ENCODE measurements around the gene CAMK1D.

CAMK1D gene

GRCh38 chr10:12691596-12691995, 342.2 kb downstream of the CAMK1D start:
- POLR2A ChIA-PET = no interaction called here
- Histone ChIP-seq H3K4me3 (ENCODE audit: low read depth, low read length) (no peak overlapping the region), H3K4me1 (ENCODE audit: control insufficient read depth, insufficient read depth, low read length) (no peaks in the 10 kb centered on the region), H3K9me3 (ENCODE audit: control insufficient read depth, insufficient read depth, low read depth, low read length) (no peaks in the 10 kb centered on the region), H3K36me3 (ENCODE audit: control insufficient read depth in 2 of 2, insufficient read depth in 1 of 2, low read length in 2 of 2) (no peaks in the 10 kb centered on the region), H3K27ac (ENCODE audit: extremely low read depth, low read depth, low read length) (no peak overlapping the region)
- TF ChIP-seq ZBTB1 (tag by site-specific recombination; IDR thresholded peaks at IDR 0.05) (no peak), KLF1 (tag by site-specific recombination; IDR thresholded peaks at IDR 0.05) (no peak), HOXA7 (CRISPR knock-in tag; IDR thresholded peaks at IDR 0.05; ENCODE audit: borderline replicate concordance) (no peak), AEBP2 (tag by site-specific recombination; IDR thresholded peaks at IDR 0.05; ENCODE audit: borderline replicate concordance) (no peak), ZSCAN4 (tag by site-specific recombination; IDR thresholded peaks at IDR 0.05) (no peak), ZBTB8A (tag by site-specific recombination; IDR thresholded peaks at IDR 0.05) (no peak), ZNF174 (tag by site-specific recombination; IDR thresholded peaks at IDR 0.05) (no peak), ZNF354C (tag by site-specific recombination; IDR thresholded peaks at IDR 0.05; ENCODE audit: borderline replicate concordance, low read depth) (no peak), ZNF623 (tag by site-specific recombination; IDR thresholded peaks at IDR 0.05) (no peak)
- TF ChIP-seq, protein P1, sequence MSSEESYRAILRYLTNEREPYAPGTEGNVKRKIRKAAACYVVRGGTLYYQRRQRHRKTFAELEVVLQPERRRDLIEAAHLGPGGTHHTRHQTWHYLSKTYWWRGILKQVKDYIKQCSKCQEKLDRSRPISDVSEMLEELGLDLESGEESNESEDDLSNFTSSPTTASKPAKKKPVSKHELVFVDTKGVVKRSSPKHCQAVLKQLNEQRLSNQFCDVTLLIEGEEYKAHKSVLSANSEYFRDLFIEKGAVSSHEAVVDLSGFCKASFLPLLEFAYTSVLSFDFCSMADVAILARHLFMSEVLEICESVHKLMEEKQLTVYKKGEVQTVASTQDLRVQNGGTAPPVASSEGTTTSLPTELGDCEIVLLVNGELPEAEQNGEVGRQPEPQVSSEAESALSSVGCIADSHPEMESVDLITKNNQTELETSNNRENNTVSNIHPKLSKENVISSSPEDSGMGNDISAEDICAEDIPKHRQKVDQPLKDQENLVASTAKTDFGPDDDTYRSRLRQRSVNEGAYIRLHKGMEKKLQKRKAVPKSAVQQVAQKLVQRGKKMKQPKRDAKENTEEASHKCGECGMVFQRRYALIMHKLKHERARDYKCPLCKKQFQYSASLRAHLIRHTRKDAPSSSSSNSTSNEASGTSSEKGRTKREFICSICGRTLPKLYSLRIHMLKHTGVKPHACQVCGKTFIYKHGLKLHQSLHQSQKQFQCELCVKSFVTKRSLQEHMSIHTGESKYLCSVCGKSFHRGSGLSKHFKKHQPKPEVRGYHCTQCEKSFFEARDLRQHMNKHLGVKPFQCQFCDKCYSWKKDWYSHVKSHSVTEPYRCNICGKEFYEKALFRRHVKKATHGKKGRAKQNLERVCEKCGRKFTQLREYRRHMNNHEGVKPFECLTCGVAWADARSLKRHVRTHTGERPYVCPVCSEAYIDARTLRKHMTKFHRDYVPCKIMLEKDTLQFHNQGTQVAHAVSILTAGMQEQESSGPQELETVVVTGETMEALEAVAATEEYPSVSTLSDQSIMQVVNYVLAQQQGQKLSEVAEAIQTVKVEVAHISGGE (tag by site-specific recombination; conservative IDR thresholded peaks at IDR 0.05; ENCODE audit: low read depth) = no peak
- TF ChIP-seq, protein P2, sequence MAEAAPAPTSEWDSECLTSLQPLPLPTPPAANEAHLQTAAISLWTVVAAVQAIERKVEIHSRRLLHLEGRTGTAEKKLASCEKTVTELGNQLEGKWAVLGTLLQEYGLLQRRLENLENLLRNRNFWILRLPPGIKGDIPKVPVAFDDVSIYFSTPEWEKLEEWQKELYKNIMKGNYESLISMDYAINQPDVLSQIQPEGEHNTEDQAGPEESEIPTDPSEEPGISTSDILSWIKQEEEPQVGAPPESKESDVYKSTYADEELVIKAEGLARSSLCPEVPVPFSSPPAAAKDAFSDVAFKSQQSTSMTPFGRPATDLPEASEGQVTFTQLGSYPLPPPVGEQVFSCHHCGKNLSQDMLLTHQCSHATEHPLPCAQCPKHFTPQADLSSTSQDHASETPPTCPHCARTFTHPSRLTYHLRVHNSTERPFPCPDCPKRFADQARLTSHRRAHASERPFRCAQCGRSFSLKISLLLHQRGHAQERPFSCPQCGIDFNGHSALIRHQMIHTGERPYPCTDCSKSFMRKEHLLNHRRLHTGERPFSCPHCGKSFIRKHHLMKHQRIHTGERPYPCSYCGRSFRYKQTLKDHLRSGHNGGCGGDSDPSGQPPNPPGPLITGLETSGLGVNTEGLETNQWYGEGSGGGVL (tag by site-specific recombination; IDR thresholded peaks at IDR 0.05) = no peak
- TF ChIP-seq, protein P3, sequence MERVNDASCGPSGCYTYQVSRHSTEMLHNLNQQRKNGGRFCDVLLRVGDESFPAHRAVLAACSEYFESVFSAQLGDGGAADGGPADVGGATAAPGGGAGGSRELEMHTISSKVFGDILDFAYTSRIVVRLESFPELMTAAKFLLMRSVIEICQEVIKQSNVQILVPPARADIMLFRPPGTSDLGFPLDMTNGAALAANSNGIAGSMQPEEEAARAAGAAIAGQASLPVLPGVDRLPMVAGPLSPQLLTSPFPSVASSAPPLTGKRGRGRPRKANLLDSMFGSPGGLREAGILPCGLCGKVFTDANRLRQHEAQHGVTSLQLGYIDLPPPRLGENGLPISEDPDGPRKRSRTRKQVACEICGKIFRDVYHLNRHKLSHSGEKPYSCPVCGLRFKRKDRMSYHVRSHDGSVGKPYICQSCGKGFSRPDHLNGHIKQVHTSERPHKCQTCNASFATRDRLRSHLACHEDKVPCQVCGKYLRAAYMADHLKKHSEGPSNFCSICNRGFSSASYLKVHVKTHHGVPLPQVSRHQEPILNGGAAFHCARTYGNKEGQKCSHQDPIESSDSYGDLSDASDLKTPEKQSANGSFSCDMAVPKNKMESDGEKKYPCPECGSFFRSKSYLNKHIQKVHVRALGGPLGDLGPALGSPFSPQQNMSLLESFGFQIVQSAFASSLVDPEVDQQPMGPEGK (tag by site-specific recombination; IDR thresholded peaks at IDR 0.05) = no peak
- TF ChIP-seq, protein P4, sequence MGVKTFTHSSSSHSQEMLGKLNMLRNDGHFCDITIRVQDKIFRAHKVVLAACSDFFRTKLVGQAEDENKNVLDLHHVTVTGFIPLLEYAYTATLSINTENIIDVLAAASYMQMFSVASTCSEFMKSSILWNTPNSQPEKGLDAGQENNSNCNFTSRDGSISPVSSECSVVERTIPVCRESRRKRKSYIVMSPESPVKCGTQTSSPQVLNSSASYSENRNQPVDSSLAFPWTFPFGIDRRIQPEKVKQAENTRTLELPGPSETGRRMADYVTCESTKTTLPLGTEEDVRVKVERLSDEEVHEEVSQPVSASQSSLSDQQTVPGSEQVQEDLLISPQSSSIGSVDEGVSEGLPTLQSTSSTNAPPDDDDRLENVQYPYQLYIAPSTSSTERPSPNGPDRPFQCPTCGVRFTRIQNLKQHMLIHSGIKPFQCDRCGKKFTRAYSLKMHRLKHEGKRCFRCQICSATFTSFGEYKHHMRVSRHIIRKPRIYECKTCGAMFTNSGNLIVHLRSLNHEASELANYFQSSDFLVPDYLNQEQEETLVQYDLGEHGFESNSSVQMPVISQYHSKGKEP (tag by site-specific recombination; IDR thresholded peaks at IDR 0.05) = no peak
- CTCF ChIA-PET = interaction anchor here (0.6 to 1.3 kb wide), 3 partner anchors 16 to 215 kb away, joined by 3 read pairs; no protein-coding TSS in a partner anchor

Measured in HEK293 (cell line).